ENCODE results near the gene SERPINB12.

The SERPINB12 gene

DNA sequence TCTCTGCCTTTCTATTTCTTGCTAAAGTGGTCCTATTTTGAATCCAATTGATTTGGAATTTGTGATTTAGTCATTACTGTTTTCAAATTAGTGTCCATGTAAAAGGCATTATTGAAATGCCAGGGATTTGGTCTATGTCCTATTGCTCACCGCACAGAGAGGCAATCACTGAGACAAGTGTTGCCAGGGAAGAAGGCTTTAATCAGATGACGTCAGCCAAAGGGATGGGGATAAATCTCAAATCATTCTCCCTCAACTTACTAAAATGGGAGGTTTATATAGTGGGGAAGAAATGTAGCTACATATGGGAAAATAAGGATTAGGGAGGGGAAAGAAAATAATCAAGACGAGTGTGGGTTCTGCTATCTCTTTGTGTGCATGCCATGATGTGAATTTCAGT lies 9.6 kb downstream of the SERPINB12 start:
- DNase-seq (ENCODE audit: low read depth in 2 of 2), result no peak

- no peak for DNase-seq (ENCODE audit: low read depth in 2 of 2)
Measured at GRCh38 chr18:63552581-63552980, 10.4 kb downstream of the SERPINB12 start.

DNA sequence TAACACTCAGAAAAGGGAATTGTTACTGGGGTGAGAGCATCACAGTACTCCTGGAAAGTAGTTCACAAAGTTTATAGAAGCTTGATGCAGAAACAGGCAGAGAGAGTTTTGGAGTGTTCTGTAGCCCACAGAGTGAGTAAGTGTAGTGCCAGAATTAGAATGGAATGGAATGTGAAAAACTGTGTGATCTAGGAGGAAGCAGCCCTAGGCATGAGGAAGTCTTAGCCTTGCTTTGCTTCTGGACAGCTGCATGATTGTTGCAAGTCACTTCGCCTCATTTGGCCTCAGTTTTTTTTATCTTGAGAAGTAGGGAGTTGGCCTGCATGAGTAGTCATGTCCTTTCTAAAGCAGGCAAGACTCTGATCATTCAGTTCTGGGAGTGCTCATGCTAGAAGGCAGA lies 10.9 kb downstream of the SERPINB12 start:
- DNase-seq (ENCODE audit: low read depth in 2 of 2), result no peak

GRCh38 chr18:63559567-63560491 lies 17.7 kb downstream of the SERPINB12 start:
- no peak for DNase-seq (ENCODE audit: low read depth in 2 of 2)

GRCh38 chr18:63562284-63562683 lies 20.1 kb downstream of the SERPINB12 start:
- no peak for DNase-seq (ENCODE audit: low read depth in 2 of 2)

DNA sequence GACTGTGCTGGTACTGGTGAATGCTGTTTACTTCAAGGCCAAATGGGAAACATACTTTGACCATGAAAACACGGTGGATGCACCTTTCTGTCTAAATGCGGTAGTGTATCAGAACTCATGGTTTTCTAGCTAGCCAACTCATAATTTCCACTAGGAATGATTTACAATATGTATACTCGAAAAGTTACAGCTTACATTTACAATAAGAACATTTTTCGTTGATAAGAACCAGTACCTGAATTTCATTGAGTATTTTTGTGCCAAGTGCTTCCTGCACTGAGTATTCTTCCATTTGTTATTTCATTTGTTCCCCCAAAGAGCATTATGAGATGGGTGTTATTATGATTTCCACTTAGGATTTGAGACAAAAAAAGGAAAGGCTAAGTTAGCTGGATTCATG lies 21.9 kb downstream of the SERPINB12 start:
- no peak for DNase-seq (ENCODE audit: low read depth in 2 of 2)

- no peak for DNase-seq (ENCODE audit: low read depth in 2 of 2)
Measured at GRCh38 chr18:63564561-63564960, 22.4 kb downstream of the SERPINB12 start.

DNA sequence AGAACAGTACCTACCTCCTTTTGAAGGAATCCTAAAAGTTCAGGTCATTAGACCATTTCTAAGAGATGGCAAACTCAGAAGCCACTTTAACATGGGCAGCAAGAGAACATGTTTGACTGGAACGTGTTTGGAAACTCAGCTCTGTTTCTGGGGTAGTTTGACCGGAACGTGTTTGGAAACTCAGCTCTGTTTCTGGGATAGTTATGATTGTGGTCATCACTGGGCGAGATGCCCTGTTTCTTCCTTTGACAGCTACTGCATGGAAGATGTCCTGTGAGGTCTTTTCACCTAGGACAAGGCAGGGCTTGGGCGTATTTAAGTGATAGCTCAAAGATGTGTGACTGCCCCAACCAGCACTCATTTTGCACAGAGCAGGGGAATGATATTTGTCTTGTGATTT lies 25.1 kb downstream of the SERPINB12 start:
- DNase-seq (ENCODE audit: low read depth in 2 of 2), result no peak

GRCh38 chr18:63567825-63568224 lies 25.7 kb downstream of the SERPINB12 start:
- DNase-seq (ENCODE audit: low read depth in 2 of 2), result no peak

DNA sequence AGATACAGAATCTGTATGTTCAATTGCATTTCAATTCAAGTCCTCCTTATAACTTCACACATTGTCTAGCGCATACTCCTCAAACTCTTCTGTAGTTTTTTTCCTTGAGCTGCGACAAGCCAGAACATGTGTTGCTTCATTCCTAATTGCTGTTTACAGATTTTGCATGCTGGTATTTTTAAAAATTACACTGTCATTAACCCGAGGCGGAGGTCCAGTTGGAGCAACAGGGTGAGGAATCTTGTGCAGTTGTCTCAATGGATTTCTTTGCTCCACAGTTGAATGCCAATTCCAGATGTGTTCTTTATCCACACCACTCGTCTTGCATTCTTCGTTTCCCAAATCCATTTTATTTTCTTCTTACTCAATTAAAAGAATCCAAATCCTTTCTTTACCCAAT lies 28.6 kb downstream of the SERPINB12 start:
- no peak for DNase-seq (ENCODE audit: low read depth in 2 of 2)

DNA sequence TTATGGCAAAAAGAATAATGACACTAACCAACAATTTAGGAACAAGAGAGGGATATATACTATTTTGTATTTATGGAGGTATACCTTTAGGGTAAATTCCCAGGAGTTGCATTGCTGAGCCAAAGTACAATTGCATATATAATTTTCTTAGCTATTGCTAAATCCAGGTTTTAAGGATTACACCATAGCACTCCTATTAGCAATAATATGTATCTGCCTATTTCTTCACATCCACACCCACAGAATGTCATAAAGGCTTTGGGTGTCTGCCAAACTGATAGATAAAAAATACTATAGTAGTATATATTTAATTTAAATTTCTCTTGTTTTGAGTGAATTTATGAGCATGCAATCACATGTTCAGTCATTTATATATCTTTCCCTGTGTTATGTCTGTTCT lies 33.5 kb downstream of the SERPINB12 start:
- no peak for DNase-seq (ENCODE audit: low read depth in 2 of 2)

GRCh38 chr18:63578357-63578958 lies 36.3 kb downstream of the SERPINB12 start:
- no peak for DNase-seq (ENCODE audit: low read depth in 2 of 2)

GRCh38 chr18:63579616-63580015 lies 37.4 kb downstream of the SERPINB12 start:
- DNase-seq (ENCODE audit: low read depth in 2 of 2), result no peak

- no peak for DNase-seq (ENCODE audit: low read depth in 2 of 2)
Measured at GRCh38 chr18:63585988-63586387, 43.8 kb downstream of the SERPINB12 start.

DNA sequence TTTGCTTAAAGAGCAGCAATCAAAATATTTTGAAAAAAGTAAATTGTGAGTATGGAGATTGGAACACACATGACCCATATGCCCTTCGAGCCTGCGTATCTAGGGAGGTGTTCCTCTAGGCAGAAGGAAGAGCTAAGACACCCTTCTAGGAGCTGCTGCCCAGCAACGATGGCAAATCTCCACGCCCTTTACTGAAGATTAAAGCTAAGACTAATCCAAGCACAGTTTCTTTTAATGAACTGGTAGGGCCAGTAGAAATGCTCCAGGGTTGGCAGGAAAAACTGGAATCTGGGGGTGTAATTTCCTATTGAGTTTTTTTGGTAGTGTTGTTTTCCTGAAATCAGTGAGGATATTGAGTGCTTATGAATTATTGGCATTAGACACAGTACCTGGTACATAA lies 44.3 kb downstream of the SERPINB12 start:
- no peak for DNase-seq (ENCODE audit: low read depth in 2 of 2)

DNA sequence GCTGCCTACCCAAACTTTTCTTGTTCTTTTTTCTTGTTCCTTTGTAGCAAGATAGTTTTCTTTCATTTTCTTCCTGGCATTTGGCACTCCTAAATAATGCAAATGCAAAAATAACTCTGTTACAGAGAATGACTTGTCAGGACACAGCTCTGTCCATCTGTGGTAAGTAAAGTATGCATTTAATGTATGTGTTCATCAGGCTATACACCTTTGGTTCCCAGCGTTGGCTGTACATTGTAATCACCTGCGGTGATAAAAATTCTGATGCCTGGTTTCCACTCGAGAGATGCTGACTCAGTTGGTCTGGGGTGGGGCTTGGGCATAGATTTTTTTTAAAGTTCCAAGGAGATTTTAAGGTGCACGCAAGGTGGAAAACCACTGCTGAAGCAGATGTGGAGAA lies 44.8 kb downstream of the SERPINB12 start, which contains the start of gene SERPINB13:
TSS of gene SERPINB13 (plus strand) at position 378 of the 400 bp plus-strand sequence. CDS start 1,325 bp downstream, outside the sequence.
- DNase-seq (ENCODE audit: low read depth in 2 of 2), result no peak

DNA sequence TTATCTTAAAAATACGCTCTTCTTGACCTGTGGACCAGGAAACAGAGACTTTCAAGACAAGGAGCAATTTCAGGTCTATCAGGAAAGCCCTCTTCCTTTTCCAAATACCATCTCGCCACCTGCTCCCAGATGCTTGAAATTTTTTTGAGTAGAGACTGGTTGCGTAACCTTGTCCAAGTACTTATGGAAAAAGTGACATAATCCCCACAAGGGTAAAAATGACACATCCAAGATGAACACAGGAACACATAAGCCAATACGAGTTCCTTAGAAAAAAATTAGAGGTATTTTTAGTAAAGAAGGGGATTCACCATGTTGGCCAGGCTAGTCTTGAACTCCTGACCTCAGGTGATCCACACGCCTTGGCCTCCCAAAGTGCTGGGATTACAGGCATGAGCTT lies 46.7 kb downstream of the SERPINB12 start:
- DNase-seq (ENCODE audit: low read depth in 2 of 2), result no peak

DNA sequence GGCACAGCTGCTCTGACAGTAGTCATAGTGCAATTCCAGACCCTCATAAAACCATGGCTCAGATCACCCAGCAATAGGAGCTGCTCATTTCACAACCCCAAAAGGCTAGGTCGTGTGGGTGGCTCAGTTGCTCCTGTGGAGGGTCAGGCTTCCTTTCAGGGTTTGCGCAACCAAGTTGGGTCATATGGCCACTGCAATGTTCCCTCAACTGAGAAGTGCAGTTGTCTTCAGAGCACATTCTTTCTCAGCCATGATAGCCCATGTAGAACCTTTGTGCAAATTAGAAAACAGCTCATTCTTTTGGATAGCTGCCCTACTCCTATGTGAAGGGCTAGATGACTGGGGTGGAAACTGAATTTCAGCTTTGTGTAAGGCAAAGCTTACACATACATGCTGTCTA lies 48.2 kb downstream of the SERPINB12 start:
- DNase-seq (ENCODE audit: low read depth in 2 of 2), result no peak

- no peak for DNase-seq (ENCODE audit: low read depth in 2 of 2)
Measured at GRCh38 chr18:63590966-63591695, 49.0 kb downstream of the SERPINB12 start.

DNA sequence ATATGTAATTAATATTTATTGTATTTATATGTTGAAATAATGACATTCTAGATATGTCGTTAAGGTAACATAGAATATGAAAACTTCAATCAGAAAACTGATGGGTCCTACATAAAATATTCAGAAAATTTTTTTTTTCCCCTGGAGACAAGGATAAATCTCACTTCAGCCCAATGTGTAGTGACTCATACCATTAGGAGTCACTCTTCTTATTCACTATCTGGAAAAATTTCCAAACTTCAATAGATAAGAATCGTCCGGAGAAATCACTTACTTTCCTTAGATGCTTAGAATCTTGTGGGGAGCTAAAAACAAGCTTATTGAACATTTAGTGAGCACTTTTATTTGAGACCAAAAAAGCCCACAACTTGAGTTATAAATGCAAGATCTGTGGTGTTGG lies 49.6 kb downstream of the SERPINB12 start:
- DNase-seq (ENCODE audit: low read depth in 2 of 2), result no peak

DNA sequence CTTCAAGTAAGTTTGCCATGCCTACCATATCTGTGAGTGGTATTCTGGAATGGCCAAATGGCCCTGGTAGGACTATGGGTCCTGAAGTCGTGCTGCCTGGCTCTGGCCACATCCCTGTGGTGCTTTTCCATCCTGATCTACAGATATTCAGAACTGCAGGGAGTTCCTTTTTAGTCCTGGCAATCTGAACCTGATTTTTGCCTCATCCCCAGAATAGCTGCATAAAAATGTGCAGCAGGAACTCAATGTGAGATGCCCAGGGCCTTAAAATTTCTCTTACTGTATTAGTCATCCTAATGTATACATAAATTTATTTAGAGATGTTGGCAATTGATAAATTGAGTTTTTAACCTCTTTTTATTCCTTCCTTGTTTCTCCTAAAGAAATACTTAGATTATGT lies 50.3 kb downstream of the SERPINB12 start:
- DNase-seq (ENCODE audit: low read depth in 2 of 2), result no peak

DNA sequence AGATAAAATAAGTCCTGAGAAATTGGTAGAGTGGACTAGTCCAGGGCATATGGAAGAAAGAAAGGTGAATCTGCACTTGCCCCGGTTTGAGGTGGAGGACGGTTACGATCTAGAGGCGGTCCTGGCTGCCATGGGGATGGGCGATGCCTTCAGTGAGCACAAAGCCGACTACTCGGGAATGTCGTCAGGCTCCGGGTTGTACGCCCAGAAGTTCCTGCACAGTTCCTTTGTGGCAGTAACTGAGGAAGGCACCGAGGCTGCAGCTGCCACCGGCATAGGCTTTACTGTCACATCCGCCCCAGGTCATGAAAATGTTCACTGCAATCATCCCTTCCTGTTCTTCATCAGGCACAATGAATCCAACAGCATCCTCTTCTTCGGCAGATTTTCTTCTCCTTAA lies 54.8 kb downstream of the SERPINB12 start:
- no peak for DNase-seq (ENCODE audit: low read depth in 2 of 2)

GRCh38 chr18:63603355-63603754 lies 61.2 kb downstream of the SERPINB12 start:
- no peak for DNase-seq (ENCODE audit: low read depth in 2 of 2)
